ENCODE measurements around the gene DCUN1D4. TPM values are rescaled to one million over a fixed set of nuclear protein-coding genes. Genes with fewer than 3 reads are reported as not detected.

Gene DCUN1D4
- total RNA-seq, 1 donor from 2014 or later = 29.5 TPM

DNA sequence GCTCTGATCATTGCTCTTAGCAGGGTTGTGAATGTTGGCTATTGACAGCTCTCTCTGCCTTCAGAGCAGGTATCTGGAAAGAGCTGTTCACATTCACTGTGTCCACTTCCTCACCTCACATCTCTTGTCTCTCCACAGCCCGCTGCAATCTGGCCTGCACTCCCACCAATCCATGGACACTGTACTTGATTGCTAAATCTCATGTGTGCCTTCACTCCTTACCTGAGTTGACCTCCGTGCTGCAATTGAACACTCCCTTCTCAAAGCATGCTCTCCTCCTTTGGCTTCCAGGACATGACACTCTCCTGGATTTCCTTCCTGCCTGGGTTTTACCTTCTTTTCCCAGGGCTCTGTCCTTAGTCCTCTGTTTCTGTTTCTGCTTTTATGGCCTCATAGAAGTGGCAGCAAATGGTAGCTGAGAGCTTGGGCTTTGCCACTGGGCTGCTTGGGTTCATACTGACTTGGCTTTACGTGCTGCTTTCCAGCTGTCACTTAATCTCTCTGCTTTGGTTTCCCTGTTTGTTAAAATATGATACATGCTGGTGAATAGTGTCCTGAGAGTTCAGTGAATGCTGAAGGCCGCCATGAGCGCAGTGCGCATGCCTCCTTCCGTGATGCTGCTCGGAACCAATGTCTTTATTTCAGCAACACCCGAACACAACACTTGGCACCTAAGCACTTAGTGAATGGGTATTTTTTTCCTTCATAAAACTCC is 29.5 kb downstream of the DCUN1D4 start:
- Histone ChIP-seq H3K27ac (no peak overlapping the region), H3K27me3 (no peaks in the 10 kb centered on the region), H3K9me3 (no peaks in the 10 kb centered on the region), H3K4me3 (no peak overlapping the region), H3K4me1 (no peaks in the 10 kb centered on the region), H3K36me3 (peaks cover 53 to 69% of the 10 kb centered on the region in 2 donors)
- TF ChIP-seq, protein P1, sequence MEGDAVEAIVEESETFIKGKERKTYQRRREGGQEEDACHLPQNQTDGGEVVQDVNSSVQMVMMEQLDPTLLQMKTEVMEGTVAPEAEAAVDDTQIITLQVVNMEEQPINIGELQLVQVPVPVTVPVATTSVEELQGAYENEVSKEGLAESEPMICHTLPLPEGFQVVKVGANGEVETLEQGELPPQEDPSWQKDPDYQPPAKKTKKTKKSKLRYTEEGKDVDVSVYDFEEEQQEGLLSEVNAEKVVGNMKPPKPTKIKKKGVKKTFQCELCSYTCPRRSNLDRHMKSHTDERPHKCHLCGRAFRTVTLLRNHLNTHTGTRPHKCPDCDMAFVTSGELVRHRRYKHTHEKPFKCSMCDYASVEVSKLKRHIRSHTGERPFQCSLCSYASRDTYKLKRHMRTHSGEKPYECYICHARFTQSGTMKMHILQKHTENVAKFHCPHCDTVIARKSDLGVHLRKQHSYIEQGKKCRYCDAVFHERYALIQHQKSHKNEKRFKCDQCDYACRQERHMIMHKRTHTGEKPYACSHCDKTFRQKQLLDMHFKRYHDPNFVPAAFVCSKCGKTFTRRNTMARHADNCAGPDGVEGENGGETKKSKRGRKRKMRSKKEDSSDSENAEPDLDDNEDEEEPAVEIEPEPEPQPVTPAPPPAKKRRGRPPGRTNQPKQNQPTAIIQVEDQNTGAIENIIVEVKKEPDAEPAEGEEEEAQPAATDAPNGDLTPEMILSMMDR (IDR thresholded peaks at IDR 0.05) = no peak
- intact Hi-C loops (cut with DNase I) = no loop called here
- DNase-seq (ENCODE audit: low spot score in 2 of 2) = no peak

DNA sequence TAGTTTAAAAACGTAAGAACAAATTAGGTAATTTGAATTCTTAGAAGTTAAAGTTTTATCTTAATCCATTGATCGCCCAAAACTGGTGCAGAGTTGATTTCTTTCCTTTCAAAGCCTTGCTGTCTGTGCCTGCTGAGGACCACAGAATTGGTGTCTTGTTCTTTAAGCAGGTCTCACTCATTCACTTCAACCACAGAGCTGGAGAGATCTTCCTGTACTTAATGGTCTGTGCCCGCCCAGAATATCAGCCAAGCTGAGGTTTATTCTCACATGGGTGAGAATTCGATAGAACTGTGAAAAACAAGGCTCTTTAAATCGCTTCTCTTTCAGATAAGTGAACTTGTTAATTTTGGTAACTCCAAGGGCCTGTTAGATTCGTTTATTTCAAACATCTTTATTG is 31.6 kb downstream of the DCUN1D4 start:
- intact Hi-C loops (cut with DNase I) = no loop called here
- DNase-seq (ENCODE audit: low spot score in 2 of 2) = no peak
- Histone ChIP-seq H3K9me3 (no peaks in the 10 kb centered on the region), H3K27ac (no peak overlapping the region), H3K27me3 (no peaks in the 10 kb centered on the region), H3K4me3 (no peak overlapping the region), H3K4me1 (no peaks in the 10 kb centered on the region), H3K36me3 (peaks cover 51 to 72% of the 10 kb centered on the region in 2 donors)
- TF ChIP-seq, protein P1 (IDR thresholded peaks at IDR 0.05) = no peak

GRCh38 chr4:51878431-51878830 is 35.5 kb downstream of the DCUN1D4 start:
- H3K4me1 ChIP-seq = no peaks in the 10 kb centered on the region
- intact Hi-C loops (cut with DNase I) = no loop called here
- H3K9me3 ChIP-seq = no peaks in the 10 kb centered on the region
- no peak overlapping the region for H3K4me3 ChIP-seq
- H3K27me3 ChIP-seq = no peaks in the 10 kb centered on the region
- TF ChIP-seq, protein P1 (IDR thresholded peaks at IDR 0.05) = no peak
- DNase-seq (ENCODE audit: low spot score in 2 of 2) = no peak
- no peak overlapping the region for H3K27ac ChIP-seq
- peaks cover 45 to 70% of the 10 kb centered on the region in 2 donors for H3K36me3 ChIP-seq

- Histone ChIP-seq H3K9me3 (no peaks in the 10 kb centered on the region), H3K4me3 (no peak overlapping the region), H3K27me3 (no peaks in the 10 kb centered on the region), H3K4me1 (no peaks in the 10 kb centered on the region), H3K27ac (no peak overlapping the region), H3K36me3 (peaks cover 28 to 58% of the 10 kb centered on the region in 2 donors)
- DNase-seq (ENCODE audit: low spot score in 2 of 2) = no peak
- TF ChIP-seq, protein P1 (IDR thresholded peaks at IDR 0.05) = no peak
- intact Hi-C loops (cut with DNase I) = no loop called here
Measured at GRCh38 chr4:51880016-51880915, 37.3 kb downstream of the DCUN1D4 start.

DNA sequence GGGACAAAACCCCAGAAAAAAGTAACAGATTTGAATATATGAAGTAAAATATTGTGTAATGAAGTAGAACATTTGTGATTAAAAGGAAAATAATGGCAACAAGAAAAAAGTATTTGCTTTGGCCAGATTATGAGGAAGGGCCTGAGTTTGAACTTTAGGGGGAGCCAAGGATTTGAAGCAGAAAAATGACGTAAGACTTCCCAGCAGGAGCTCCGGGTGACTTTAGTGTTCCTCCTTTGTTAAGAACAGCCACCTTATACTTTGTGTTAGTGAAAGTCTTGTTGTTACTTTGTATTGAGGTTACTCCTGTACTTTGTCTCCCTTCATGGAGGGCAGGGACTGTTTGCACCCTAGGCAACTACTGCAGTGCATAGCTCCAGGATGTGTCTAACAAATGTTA is 41.1 kb downstream of the DCUN1D4 start:
- Histone ChIP-seq H3K4me3 (no peak overlapping the region), H3K4me1 (no peaks in the 10 kb centered on the region), H3K27me3 (no peaks in the 10 kb centered on the region), H3K9me3 (no peaks in the 10 kb centered on the region), H3K27ac (no peak overlapping the region), H3K36me3 (peaks cover 25 to 48% of the 10 kb centered on the region in 2 donors)
- intact Hi-C loops (cut with DNase I) = no loop called here
- no peak for DNase-seq (ENCODE audit: low spot score in 2 of 2)
- TF ChIP-seq, protein P1 (IDR thresholded peaks at IDR 0.05) = no peak

All from ascending aorta (tissue), 2 donors.